H9 (cell line): Measurements from ENCODE around the gene SUGT1. TPM values are rescaled to one million over a fixed set of nuclear protein-coding genes. Genes with fewer than 3 reads are reported as not detected.

ENCODE experiments used
- DNase-seq: peaks from one replicate; pipeline ENCODE4 v3.0.0-alpha.2; 2017
- H2AFZ ChIP-seq: one replicate; pipeline ENCODE4 v1.6.1; 2013; ENCODE audit warnings: mild to moderate bottlenecking, low read length, control low read depth, moderate library complexity
- H2AK5ac ChIP-seq: 2 replicates; pipeline ENCODE4 v1.6.1; 2013; ENCODE audit warnings: low read length, control low read depth, mixed read lengths; ENCODE audit not compliant: insufficient read length
- H2BK120ac ChIP-seq: one replicate; pipeline ENCODE4 v1.6.1; 2013; ENCODE audit warnings: low read depth, mild to moderate bottlenecking, low read length, control low read depth, inconsistent platforms; ENCODE audit not compliant: poor library complexity, severe bottlenecking
- H2BK12ac ChIP-seq: 2 replicates; pipeline ENCODE4 v1.6.1; 2013; ENCODE audit warnings: low read length, control low read depth, mixed read lengths, low read depth; ENCODE audit not compliant: insufficient read length
- H2BK15ac ChIP-seq: 2 replicates; pipeline ENCODE4 v1.6.1; 2013; ENCODE audit warnings: low read depth, low read length, control low read depth
- H2BK20ac ChIP-seq: one replicate; pipeline ENCODE4 v1.6.1; 2013; ENCODE audit warnings: low read depth, mild to moderate bottlenecking, low read length, control low read depth, inconsistent platforms; ENCODE audit not compliant: poor library complexity, severe bottlenecking
- H2BK5ac ChIP-seq: 2 replicates; pipeline ENCODE4 v1.6.1; 2013; ENCODE audit warnings: low read length, control low read depth, mixed read lengths; ENCODE audit not compliant: insufficient read length
- H3K14ac ChIP-seq: 2 replicates; pipeline ENCODE4 v1.6.1; 2013; ENCODE audit warnings: low read length, control low read depth; ENCODE audit not compliant: insufficient read depth
- H3K18ac ChIP-seq: 2 replicates; pipeline ENCODE4 v1.6.1; 2013; ENCODE audit warnings: low read depth, mild to moderate bottlenecking, mixed read lengths, low read length, control low read depth; ENCODE audit not compliant: insufficient read length
- H3K23ac ChIP-seq: 2 replicates; pipeline ENCODE4 v1.6.1; 2013; ENCODE audit warnings: low read length, control low read depth, mixed read lengths, low read depth; ENCODE audit not compliant: insufficient read length
- H3K23me2 ChIP-seq: 2 replicates; pipeline ENCODE4 v1.6.1; 2013; ENCODE audit warnings: low read depth, mild to moderate bottlenecking, mixed read lengths, low read length, control low read depth; ENCODE audit not compliant: insufficient read length, poor library complexity, severe bottlenecking
- H3K27ac ChIP-seq: 2 replicates; pipeline ENCODE4 v1.5.1; 2013; ENCODE audit warnings: low read length, control low read depth, mixed read lengths, low read depth; ENCODE audit not compliant: insufficient read length
- H3K27me3 ChIP-seq: 2 replicates; pipeline ENCODE4 v1.6.1; 2013; ENCODE audit warnings: low read length, control low read depth, inconsistent platforms; ENCODE audit not compliant: insufficient read depth
- H3K4ac ChIP-seq: 2 replicates; pipeline ENCODE4 v1.6.1; 2013; ENCODE audit warnings: low read depth, mild to moderate bottlenecking, control low read depth, inconsistent platforms, low read length, moderate library complexity
- H3K4me1 ChIP-seq: 2 replicates; pipeline ENCODE4 v1.6.1; 2013; ENCODE audit warnings: low read length, control low read depth, inconsistent platforms; ENCODE audit not compliant: insufficient read depth
- H3K4me2 ChIP-seq: 2 replicates; pipeline ENCODE4 v1.6.1; 2013; ENCODE audit warnings: low read length, control low read depth, mixed read lengths; ENCODE audit not compliant: insufficient read length, insufficient read depth
- H3K56ac ChIP-seq: 2 replicates; pipeline ENCODE4 v1.6.1; 2013; ENCODE audit warnings: low read depth, mild to moderate bottlenecking, mixed read lengths, low read length, control low read depth; ENCODE audit not compliant: insufficient read length
- H3K79me1 ChIP-seq: 2 replicates; pipeline ENCODE4 v1.6.1; 2013; ENCODE audit warnings: low read depth, mild to moderate bottlenecking, moderate library complexity, low read length, control low read depth, inconsistent platforms; ENCODE audit not compliant: insufficient read depth, poor library complexity, severe bottlenecking
- H3K79me2 ChIP-seq: 2 replicates; pipeline ENCODE4 v1.6.1; 2013; ENCODE audit warnings: low read length, control low read depth, inconsistent platforms; ENCODE audit not compliant: insufficient read depth
- H3K9ac ChIP-seq: 2 replicates; pipeline ENCODE4 v1.6.1; 2013; ENCODE audit warnings: low read length, control low read depth, mixed read lengths; ENCODE audit not compliant: insufficient read length; ENCODE audit errors: extremely low read depth
- H3K9me3 ChIP-seq: one replicate; pipeline ENCODE4 v1.6.1; 2013; ENCODE audit warnings: low read depth, low read length, inconsistent platforms; ENCODE audit not compliant: control insufficient read depth
- H3T11ph ChIP-seq: one replicate; pipeline ENCODE4 v1.6.1; 2013; ENCODE audit warnings: mild to moderate bottlenecking, low read length, control low read depth, inconsistent platforms
- H4K20me1 ChIP-seq: one replicate; pipeline ENCODE4 v1.6.1; 2013; ENCODE audit not compliant: control insufficient read depth, insufficient read length, insufficient read depth
- H4K5ac ChIP-seq: 2 replicates; pipeline ENCODE4 v1.6.1; 2013; ENCODE audit warnings: low read depth, mild to moderate bottlenecking, mixed read lengths, low read length, control low read depth; ENCODE audit not compliant: insufficient read length
- H4K8ac ChIP-seq: replicated peaks from 2 replicates; pipeline ENCODE4 v1.6.1; 2013; ENCODE audit warnings: low read length, control low read depth, mixed read lengths, low read depth; ENCODE audit not compliant: insufficient read length
- H4K91ac ChIP-seq: 2 replicates; pipeline ENCODE4 v1.6.1; 2013; ENCODE audit warnings: low read depth, mild to moderate bottlenecking, moderate library complexity, mixed read lengths, low read length, control low read depth; ENCODE audit not compliant: insufficient read length
- H3K27ac Mint-ChIP-seq, 3 experiments: 2 replicates in 2 of 3; 3 replicates in 1 of 3; pipeline ENCODE4 v1.8.0; 2020 to 2021; ENCODE audit warnings: mixed read lengths in 3 of 3, mild to moderate bottlenecking in 1 of 3, moderate library complexity in 1 of 3
- H3K27me3 Mint-ChIP-seq: 2 replicates; pipeline ENCODE4 v1.8.0; 2021; ENCODE audit warnings: low read depth, mild to moderate bottlenecking, moderate library complexity, mixed read lengths
- H3K36me3 Mint-ChIP-seq, 3 experiments: 2 replicates in 2 of 3; 3 replicates in 1 of 3; pipeline ENCODE4 v1.8.0; 2020 to 2021; ENCODE audit warnings: low read depth in 3 of 3, mixed read lengths in 3 of 3; ENCODE audit not compliant: insufficient read depth in 1 of 3
- H3K4me1 Mint-ChIP-seq, 2 experiments: 2 replicates each; pipeline ENCODE4 v1.8.0; 2020; ENCODE audit warnings: mixed read lengths in 2 of 2
- H3K4me3 Mint-ChIP-seq, 2 experiments: 2 replicates in 1 of 2; 3 replicates in 1 of 2; pipeline ENCODE4 v1.8.0; 2020 to 2021; ENCODE audit warnings: mild to moderate bottlenecking in 2 of 2, mixed read lengths in 2 of 2, moderate library complexity in 1 of 2
- H3K9me3 Mint-ChIP-seq, 2 experiments: 2 replicates in 1 of 2; 3 replicates in 1 of 2; pipeline ENCODE4 v1.8.0; 2020; ENCODE audit warnings: mild to moderate bottlenecking in 2 of 2, mixed read lengths in 2 of 2, moderate library complexity in 1 of 2
- WGBS: extraction: QIAGEN DNeasy Blood & Tissue Kit; methylation state at CpG from one replicate; pipeline ENCODE4 v1.1.7; 2013; ENCODE audit warnings: missing lambda C conversion rate, low lambda C conversion rate, mixed read lengths; ENCODE audit not compliant: insufficient read length; ENCODE audit errors: extremely low coverage; 5-methylcytosine and 5-hydroxymethylcytosine counted together
- total RNA-seq: library from RNA; stranded (reverse); gene quantifications from 2 replicates; pipeline ENCODE4 v1.2.1, GENCODE V29; 2021
- TF ChIP-seq, protein P1 (sequence below): fragments of 200-600 bp; sonication (generic); conservative IDR thresholded peaks from 3 replicates; pipeline ENCODE4 v1.8.0; 2021; ENCODE audit warnings: antibody characterized with exemption, mild to moderate bottlenecking

Gene SUGT1
- total RNA-seq, 1 experiment from 2014 or later: 99.6 TPM

DNA sequence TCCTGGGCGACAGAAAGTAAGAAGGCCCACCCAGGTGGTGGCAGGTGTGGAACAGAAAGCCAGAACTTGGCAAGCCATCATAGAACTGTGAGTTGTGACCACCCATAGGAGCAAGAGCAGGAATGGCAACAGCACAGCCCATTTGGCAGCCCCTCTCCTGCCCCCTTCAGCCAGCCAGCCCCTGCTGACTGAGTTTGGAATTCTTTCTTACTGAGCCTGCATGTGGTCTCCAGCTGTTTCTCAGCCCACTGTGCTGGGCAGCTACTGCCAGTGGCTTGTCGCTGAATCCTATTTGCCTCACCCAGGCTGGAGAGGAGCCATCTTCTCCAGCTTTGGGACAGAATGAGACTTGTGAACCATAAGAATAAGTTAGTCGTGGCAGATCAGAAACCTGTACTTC lies 58.6 kb downstream of the SUGT1 start:
- H2BK120ac ChIP-seq: no peak overlapping the region
- H4K8ac ChIP-seq: no peak overlapping the region
- H2BK20ac ChIP-seq: no peak overlapping the region
- no peak overlapping the region for H2BK5ac ChIP-seq
- no peaks in the 10 kb centered on the region for H3K79me2 ChIP-seq
- no CpG with 5 or more reads among the region's 3 CpGs for WGBS
- Mint-ChIP-seq H3K36me3 (peaks cover 5 to 45% (median 43%) of the 10 kb centered on the region in 3 experiments), H3K9me3 (peaks cover 2 to 5% of the 10 kb centered on the region in 2 experiments; a peak in 4 of 5 replicates), H3K4me3 (no peak overlapping the region), H3K27ac (peak overlapping the region in 2 of 3 experiments; percentile 33 to 35; a peak in 2 of 7 replicates), H3K4me1 (peaks cover 29 to 31% of the 10 kb centered on the region in 2 experiments), H3K27me3 (no peaks in the 10 kb centered on the region; the same call in 1 of the 2 replicates)
- H3K23me2 ChIP-seq: no peaks in the 10 kb centered on the region
- no peaks in the 10 kb centered on the region for H3K27me3 ChIP-seq
- TF ChIP-seq, protein P1, sequence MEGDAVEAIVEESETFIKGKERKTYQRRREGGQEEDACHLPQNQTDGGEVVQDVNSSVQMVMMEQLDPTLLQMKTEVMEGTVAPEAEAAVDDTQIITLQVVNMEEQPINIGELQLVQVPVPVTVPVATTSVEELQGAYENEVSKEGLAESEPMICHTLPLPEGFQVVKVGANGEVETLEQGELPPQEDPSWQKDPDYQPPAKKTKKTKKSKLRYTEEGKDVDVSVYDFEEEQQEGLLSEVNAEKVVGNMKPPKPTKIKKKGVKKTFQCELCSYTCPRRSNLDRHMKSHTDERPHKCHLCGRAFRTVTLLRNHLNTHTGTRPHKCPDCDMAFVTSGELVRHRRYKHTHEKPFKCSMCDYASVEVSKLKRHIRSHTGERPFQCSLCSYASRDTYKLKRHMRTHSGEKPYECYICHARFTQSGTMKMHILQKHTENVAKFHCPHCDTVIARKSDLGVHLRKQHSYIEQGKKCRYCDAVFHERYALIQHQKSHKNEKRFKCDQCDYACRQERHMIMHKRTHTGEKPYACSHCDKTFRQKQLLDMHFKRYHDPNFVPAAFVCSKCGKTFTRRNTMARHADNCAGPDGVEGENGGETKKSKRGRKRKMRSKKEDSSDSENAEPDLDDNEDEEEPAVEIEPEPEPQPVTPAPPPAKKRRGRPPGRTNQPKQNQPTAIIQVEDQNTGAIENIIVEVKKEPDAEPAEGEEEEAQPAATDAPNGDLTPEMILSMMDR: peak; percentile 41; the same call in 2 of the 3 replicates
- H3K27ac ChIP-seq: no peak overlapping the region
- H3K79me1 ChIP-seq: no peaks in the 10 kb centered on the region
- no peak overlapping the region for H3K9ac ChIP-seq
- H3K56ac ChIP-seq: no peak overlapping the region
- no peak overlapping the region for H3T11ph ChIP-seq
- H4K20me1 ChIP-seq: no peaks in the 10 kb centered on the region
- H3K23ac ChIP-seq: no peak overlapping the region
- no peaks in the 10 kb centered on the region for H3K9me3 ChIP-seq
- H3K4ac ChIP-seq: no peak overlapping the region
- H4K91ac ChIP-seq: no peak overlapping the region
- no peak overlapping the region for H2AFZ ChIP-seq
- no peak overlapping the region for H2AK5ac ChIP-seq
- DNase-seq: peak; percentile 50
- H3K4me2 ChIP-seq: no peak overlapping the region
- no peak overlapping the region for H2BK15ac ChIP-seq
- no peak overlapping the region for H4K5ac ChIP-seq
- no peak overlapping the region for H3K14ac ChIP-seq
- no peak overlapping the region for H3K18ac ChIP-seq
- H2BK12ac ChIP-seq: no peak overlapping the region
- H3K4me1 ChIP-seq: no peaks in the 10 kb centered on the region
